K562 (cell line): ENCODE results near the gene RARRES2. TPM values are rescaled to one million over a fixed set of nuclear protein-coding genes. Genes with fewer than 3 reads are reported as not detected.

Experiments
- ATAC-seq: fragments of 200-7000 bp; cut with Tn5 transposase; 3 replicates; pipeline ENCODE4 v1.9.1; 2020; ENCODE audit warnings: moderate library complexity
- BruUV-seq: library from RNA; stranded (reverse); fragments of 400-500 nt; replicated peaks from 2 replicates; lab custom pipeline; 2021; lab: Mats Ljungman, UMichigan
- CTCF ChIA-PET: fragments of 300-600 bp; formaldehyde crosslinking; extraction: SDS; loops from one replicate; lab custom pipeline; 2021; ENCODE audit warnings: low intra/inter-chr PET ratio; lab: Yijun Ruan, JAX
- POLR2A ChIA-PET: fragments of 300-600, 350-650 bp; sonication (Branson Sonifier 250); formaldehyde crosslinking; extraction: SDS; loops from one replicate; lab custom pipeline; 2021; ENCODE audit warnings: antibody characterized with exemption, inconsistent platforms; lab: Yijun Ruan, JAX
- DNase-seq, 4 experiments: peaks; one replicate each; pipeline versions ENCODE4 v3.0.0 to v3.0.0-alpha.2; 2011 to 2018; ENCODE audit warnings: low spot score in 3 of 4, mixed read lengths in 3 of 4; ENCODE audit errors: extremely low read depth in 1 of 4
- FAIRE-seq: peaks from 2 replicates; lab custom pipeline; 2011; peaks lifted over from hg19 to GRCh38; lab: Jason Lieb, UNC
- H2AFZ ChIP-seq: 2 replicates; pipeline ENCODE4 v1.6.0; 2011; ENCODE audit warnings: low read depth, low read length, control low read depth, inconsistent platforms
- H3K27ac ChIP-seq: fragments of 200-600 bp; 3 replicates; pipeline ENCODE4 v1.8.0; 2011; ENCODE audit warnings: low read depth, mild to moderate bottlenecking, control low read depth, inconsistent platforms, low read length, moderate library complexity, mixed read lengths; ENCODE audit errors: extremely low read depth
- H3K27me3 ChIP-seq, 2 experiments: fragments of 300-600 bp in 1 of 2; 2 replicates in 1 of 2; 3 replicates in 1 of 2; pipeline versions ENCODE4 v1.6.0 to v1.8.0; 2011; ENCODE audit warnings: inconsistent platforms in 2 of 2, low read length in 2 of 2, mild to moderate bottlenecking in 1 of 2, mixed read lengths in 1 of 2, moderate library complexity in 1 of 2; ENCODE audit not compliant: control insufficient read depth in 2 of 2, insufficient read depth in 2 of 2
- H3K36me3 ChIP-seq: fragments of 300-600 bp; 3 replicates; pipeline ENCODE4 v1.8.0; 2011; ENCODE audit warnings: mild to moderate bottlenecking, low read length, inconsistent platforms; ENCODE audit not compliant: control insufficient read depth, insufficient read depth
- H3K4me1 ChIP-seq, 2 experiments: fragments of 200-600 bp in 1 of 2; replicated peaks in 1 of 2; 2 replicates in 1 of 2; 3 replicates in 1 of 2; pipeline versions ENCODE4 v1.5.1 to v1.8.0; 2011; ENCODE audit warnings: inconsistent platforms in 2 of 2, low read length in 2 of 2, mild to moderate bottlenecking in 1 of 2, mixed read lengths in 1 of 2, moderate library complexity in 1 of 2; ENCODE audit not compliant: control insufficient read depth in 2 of 2, insufficient read depth in 2 of 2
- H3K4me2 ChIP-seq: 2 replicates; pipeline ENCODE4 v1.6.1; 2011; ENCODE audit warnings: low read length, control low read depth, inconsistent platforms, mixed read lengths; ENCODE audit not compliant: insufficient read depth
- H3K4me3 ChIP-seq: fragments of 200-600 bp; sonication (generic), shearing (Covaris generic); 2 replicates; pipeline ENCODE4 v1.5.1; 2016; ENCODE audit warnings: control low read depth, inconsistent platforms
- H3K79me2 ChIP-seq: fragments of 200-600 bp; 3 replicates; pipeline ENCODE4 v1.8.0; 2011; ENCODE audit warnings: low read length, inconsistent platforms; ENCODE audit not compliant: control insufficient read depth, insufficient read depth
- H3K9ac ChIP-seq, 2 experiments: 2 replicates each; pipeline versions ENCODE4 v1.6.0 to v1.6.1; 2011; ENCODE audit warnings: low read depth in 2 of 2, low read length in 2 of 2, control low read depth in 1 of 2, inconsistent platforms in 1 of 2, mild to moderate bottlenecking in 1 of 2, mixed read lengths in 1 of 2; ENCODE audit not compliant: insufficient read depth in 1 of 2
- H3K9me1 ChIP-seq: one replicate; pipeline ENCODE4 v1.6.0; 2011; ENCODE audit warnings: inconsistent platforms, mild to moderate bottlenecking, low read length, moderate library complexity; ENCODE audit not compliant: control insufficient read depth, insufficient read depth
- H3K9me3 ChIP-seq: replicated peaks from 2 replicates; pipeline ENCODE4 v1.5.1; 2011; ENCODE audit warnings: low read depth, low read length, inconsistent platforms; ENCODE audit not compliant: control insufficient read depth, insufficient read depth
- H4K20me1 ChIP-seq: replicated peaks from 2 replicates; pipeline ENCODE4 v1.6.1; 2011; ENCODE audit warnings: low read length, inconsistent platforms, mixed read lengths; ENCODE audit not compliant: control insufficient read depth, insufficient read depth
- CBFA2T3 ChIP-seq: fragments of 450-650 bp; IDR thresholded peaks from 2 replicates; pipeline ENCODE4 v1.6.1; 2017
- EWSR1 ChIP-seq: fragments of 450-650 bp; IDR thresholded peaks from 2 replicates; pipeline ENCODE4 v1.6.1; 2018; ENCODE audit warnings: borderline replicate concordance, mild to moderate bottlenecking, low read depth, moderate library complexity; ENCODE audit not compliant: partially characterized antibody
- GTF2F1 ChIP-seq: IDR thresholded peaks from 2 replicates; pipeline ENCODE4 v1.6.1; 2011; ENCODE audit warnings: low read depth, low read length, improper control_type of control experiment
- HNRNPLL ChIP-seq: fragments of 200-400 bp; formaldehyde crosslinking; IDR thresholded peaks from 2 replicates; pipeline ENCODE4 v1.6.1; 2017; ENCODE audit warnings: low read length, low read depth, mild to moderate bottlenecking; ENCODE audit not compliant: poor library complexity, severe bottlenecking
- NCOA2 ChIP-seq, 2 experiments: fragments of 450-650 bp; IDR thresholded peaks; 2 replicates each; pipeline ENCODE4 v1.6.1; 2018; ENCODE audit warnings: mild to moderate bottlenecking in 2 of 2, moderate library complexity in 1 of 2; ENCODE audit not compliant: partially characterized antibody in 2 of 2
- SREBF2 ChIP-seq: sonication (generic); formaldehyde crosslinking; IDR thresholded peaks from 2 replicates; pipeline ENCODE4 v1.4.0; 2020; ENCODE audit warnings: mild to moderate bottlenecking, missing genetic modification reagents
- WGBS: fragments of 100-300 bp; shearing (Covaris generic); methylation state at CpG from one replicate; pipeline ENCODE4 v1.1.6; 2016; ENCODE audit warnings: low coverage, mixed read lengths; ENCODE audit not compliant: insufficient coverage; ENCODE audit errors: missing lambda C conversion rate; 5-methylcytosine and 5-hydroxymethylcytosine counted together
- in situ Hi-C: fragments of 300-500 bp; cut with MboI; formaldehyde crosslinking; loops from 4 replicates; pipeline ENCODE4 v1.15.0; 2018; ENCODE audit warnings: inconsistent platforms, mixed read lengths
- intact Hi-C: fragments of 100-400 bp; cut with micrococcal nuclease; formaldehyde crosslinking; loops from 2 replicates; pipeline ENCODE4 v1.14.2; 2022
- polyA plus RNA-seq, 8 experiments: library from polyadenylated mRNA; depleted of rRNA in 4 of 8; stranded (reverse) in 5 of 8; unstranded in 3 of 8; fragments of >200 nt; fragmentation: Nextera tagmentation in 2 of 8; fragmentation: Illumina TruSeq in 1 of 8; extraction: Ambion mirVana in 2 of 8; extraction: Trizol in 1 of 8; gene quantifications; 2 replicates each; pipeline versions ENCODE4 v1.2.1 to v1.2.3, GENCODE V29; 2011 to 2014; ENCODE audit warnings: inconsistent platforms in 1 of 8, missing spikeins in 1 of 8
- total RNA-seq, 7 experiments: library from RNA; depleted of rRNA in 6 of 7; stranded (reverse); fragments of >200 nt in 6 of 7; fragmentation: Illumina TruSeq in 2 of 7; extraction: Trizol in 2 of 7; gene quantifications; 2 replicates each; pipeline versions ENCODE4 v1.2.1 to v1.2.3, GENCODE V29; 2011 to 2021; ENCODE audit warnings: low replicate concordance in 1 of 7
- TF ChIP-seq, protein P1 (sequence below): fragments of 450-650 bp; IDR thresholded peaks from 2 replicates; pipeline ENCODE4 v1.6.1; 2018; ENCODE audit not compliant: partially characterized antibody
- TF ChIP-seq, protein P2 (sequence below): fragments of 450-650 bp; formaldehyde crosslinking; IDR thresholded peaks from 2 replicates; pipeline ENCODE4 v1.4.0; 2020; ENCODE audit warnings: mild to moderate bottlenecking, moderate library complexity
- TF ChIP-seq, protein P3 (sequence below): sonication (generic); formaldehyde crosslinking; IDR thresholded peaks from 2 replicates; pipeline ENCODE4 v1.5.0; 2020; ENCODE audit warnings: missing genetic modification reagents

RARRES2 gene
- total and polyA plus RNA-seq, 9 of the 15 experiments (the other 6 are each of a cell fraction or from before 2014, with no cell fraction given), result 0.11 to 1.7 (median 0.23) TPM; not detected in 6

DNA sequence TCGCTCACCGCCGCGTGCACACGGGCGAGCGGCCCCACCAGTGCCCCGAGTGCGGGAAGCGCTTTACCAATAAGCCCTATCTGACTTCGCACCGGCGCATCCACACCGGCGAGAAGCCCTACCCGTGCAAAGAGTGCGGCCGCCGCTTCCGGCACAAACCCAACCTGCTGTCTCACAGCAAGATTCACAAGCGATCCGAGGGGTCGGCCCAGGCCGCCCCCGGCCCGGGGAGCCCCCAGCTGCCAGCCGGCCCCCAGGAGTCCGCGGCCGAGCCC lies 30.5 kb upstream of the RARRES2 start:
- intact Hi-C loops (no loop called here), in situ Hi-C loops (no loop called here)
- BruUV-seq, result no TSS peak
- CTCF ChIA-PET, result no interaction called here
- no peak for DNase-seq
- FAIRE-seq, result no peak
- Histone ChIP-seq H3K9me1 (no peaks in the 10 kb centered on the region), H3K9ac (no peak overlapping the region), H3K4me2 (no peak overlapping the region), H3K36me3 (peaks cover 66% of the 10 kb centered on the region), H3K27ac (no peak overlapping the region), H2AFZ (no peak overlapping the region), H3K79me2 (peaks cover 66% of the 10 kb centered on the region), H3K4me3 (no peak overlapping the region), H3K4me1 (peaks cover 56 to 62% of the 10 kb centered on the region in 2 experiments), H4K20me1 (no peaks in the 10 kb centered on the region; the same call in 1 of the 2 replicates), H3K27me3 (no peaks in the 10 kb centered on the region), H3K9me3 (no peaks in the 10 kb centered on the region)
- POLR2A ChIA-PET, result interaction anchor here (0.5 to 1.5 kb wide), 2 partner anchors 9 to 21 kb away, joined by 3 to 4 read pairs; no protein-coding TSS in a partner anchor
- 98% methylated on average over 21 of the region's 30 CpGs for WGBS
- no peak for ATAC-seq
- no peak for TF ChIP-seq NCOA2 (IDR thresholded peaks at IDR 0.05; ENCODE audit: partially characterized antibody in 2 of 2)
- TF ChIP-seq GTF2F1, result no peak
- TF ChIP-seq, protein P1, sequence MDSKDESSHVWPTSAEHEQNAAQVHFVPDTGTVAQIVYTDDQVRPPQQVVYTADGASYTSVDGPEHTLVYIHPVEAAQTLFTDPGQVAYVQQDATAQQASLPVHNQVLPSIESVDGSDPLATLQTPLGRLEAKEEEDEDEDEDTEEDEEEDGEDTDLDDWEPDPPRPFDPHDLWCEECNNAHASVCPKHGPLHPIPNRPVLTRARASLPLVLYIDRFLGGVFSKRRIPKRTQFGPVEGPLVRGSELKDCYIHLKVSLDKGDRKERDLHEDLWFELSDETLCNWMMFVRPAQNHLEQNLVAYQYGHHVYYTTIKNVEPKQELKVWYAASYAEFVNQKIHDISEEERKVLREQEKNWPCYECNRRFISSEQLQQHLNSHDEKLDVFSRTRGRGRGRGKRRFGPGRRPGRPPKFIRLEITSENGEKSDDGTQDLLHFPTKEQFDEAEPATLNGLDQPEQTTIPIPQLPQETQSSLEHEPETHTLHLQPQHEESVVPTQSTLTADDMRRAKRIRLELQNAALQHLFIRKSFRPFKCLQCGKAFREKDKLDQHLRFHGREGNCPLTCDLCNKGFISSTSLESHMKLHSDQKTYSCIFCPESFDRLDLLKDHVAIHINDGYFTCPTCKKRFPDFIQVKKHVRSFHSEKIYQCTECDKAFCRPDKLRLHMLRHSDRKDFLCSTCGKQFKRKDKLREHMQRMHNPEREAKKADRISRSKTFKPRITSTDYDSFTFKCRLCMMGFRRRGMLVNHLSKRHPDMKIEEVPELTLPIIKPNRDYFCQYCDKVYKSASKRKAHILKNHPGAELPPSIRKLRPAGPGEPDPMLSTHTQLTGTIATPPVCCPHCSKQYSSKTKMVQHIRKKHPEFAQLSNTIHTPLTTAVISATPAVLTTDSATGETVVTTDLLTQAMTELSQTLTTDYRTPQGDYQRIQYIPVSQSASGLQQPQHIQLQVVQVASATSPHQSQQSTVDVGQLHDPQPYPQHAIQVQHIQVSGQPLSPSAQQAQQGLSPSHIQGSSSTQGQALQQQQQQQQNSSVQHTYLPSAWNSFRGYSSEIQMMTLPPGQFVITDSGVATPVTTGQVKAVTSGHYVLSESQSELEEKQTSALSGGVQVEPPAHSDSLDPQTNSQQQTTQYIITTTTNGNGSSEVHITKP, result no peak
- TF ChIP-seq, protein P2, sequence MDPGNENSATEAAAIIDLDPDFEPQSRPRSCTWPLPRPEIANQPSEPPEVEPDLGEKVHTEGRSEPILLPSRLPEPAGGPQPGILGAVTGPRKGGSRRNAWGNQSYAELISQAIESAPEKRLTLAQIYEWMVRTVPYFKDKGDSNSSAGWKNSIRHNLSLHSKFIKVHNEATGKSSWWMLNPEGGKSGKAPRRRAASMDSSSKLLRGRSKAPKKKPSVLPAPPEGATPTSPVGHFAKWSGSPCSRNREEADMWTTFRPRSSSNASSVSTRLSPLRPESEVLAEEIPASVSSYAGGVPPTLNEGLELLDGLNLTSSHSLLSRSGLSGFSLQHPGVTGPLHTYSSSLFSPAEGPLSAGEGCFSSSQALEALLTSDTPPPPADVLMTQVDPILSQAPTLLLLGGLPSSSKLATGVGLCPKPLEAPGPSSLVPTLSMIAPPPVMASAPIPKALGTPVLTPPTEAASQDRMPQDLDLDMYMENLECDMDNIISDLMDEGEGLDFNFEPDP (CRISPR knock-in tag), result no peak
- no peak for TF ChIP-seq HNRNPLL
- no peak for TF ChIP-seq SREBF2 (CRISPR knock-in tag)
- no peak for TF ChIP-seq CBFA2T3
- TF ChIP-seq, protein P3, sequence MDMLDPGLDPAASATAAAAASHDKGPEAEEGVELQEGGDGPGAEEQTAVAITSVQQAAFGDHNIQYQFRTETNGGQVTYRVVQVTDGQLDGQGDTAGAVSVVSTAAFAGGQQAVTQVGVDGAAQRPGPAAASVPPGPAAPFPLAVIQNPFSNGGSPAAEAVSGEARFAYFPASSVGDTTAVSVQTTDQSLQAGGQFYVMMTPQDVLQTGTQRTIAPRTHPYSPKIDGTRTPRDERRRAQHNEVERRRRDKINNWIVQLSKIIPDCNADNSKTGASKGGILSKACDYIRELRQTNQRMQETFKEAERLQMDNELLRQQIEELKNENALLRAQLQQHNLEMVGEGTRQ, result no peak
- no peak for TF ChIP-seq EWSR1
